ENCODE data around the gene OR1E1.

- TF ChIP-seq CTCF (IDR thresholded peaks at IDR 0.05) (no peak), POLR2A (IDR thresholded peaks at IDR 0.05) (no peak), POLR2AphosphoS5 (IDR thresholded peaks at IDR 0.05) (no peak)
Observed at GRCh38 chr17:3400055-3400454, 1.8 kb upstream of the OR1E1 start.

All from suprapubic skin (tissue), 4 donors.